ENCODE measurements around the gene PTGER3. TPM values are rescaled to one million over a fixed set of nuclear protein-coding genes. Genes with fewer than 3 reads are reported as not detected.

PTGER3 gene
- polyA plus RNA-seq, 1 of the 3 experiments (the other 2 are of a cell fraction) = 1.9 TPM

DNA sequence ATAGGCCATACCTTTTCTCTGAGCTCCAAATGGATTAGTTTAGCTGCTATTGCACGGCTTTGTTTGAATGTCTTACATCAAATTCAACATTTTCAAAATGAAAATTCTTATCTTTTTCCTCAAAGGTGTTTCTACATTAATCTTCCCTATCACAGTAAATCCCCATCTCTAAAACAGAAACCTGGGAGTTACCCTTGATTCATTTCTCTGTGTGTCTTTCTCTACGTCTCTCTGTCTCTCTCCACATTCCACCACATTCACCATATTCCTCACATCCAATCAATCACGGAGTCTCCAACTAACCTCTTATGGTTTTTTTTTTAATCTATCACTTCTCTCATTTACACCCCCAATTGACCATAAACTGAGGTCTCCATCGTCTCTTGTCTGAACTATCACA is 24.1 kb downstream of the PTGER3 start:
- no peak overlapping the region for H3K4me3 ChIP-seq (ENCODE audit: low read depth in 2 of 2, low read length in 1 of 2)
- no peak overlapping the region for H3K4me2 ChIP-seq
- H3K36me3 ChIP-seq (replicated peaks in 1 of 2; ENCODE audit: control insufficient read depth in 1 of 2, insufficient read depth in 2 of 2, low read length in 1 of 2) = no peaks in the 10 kb centered on the region
- no peak overlapping the region for H2AFZ ChIP-seq (ENCODE audit: low read depth)
- WGBS (ENCODE audit: low lambda C conversion rate) = 63% methylated on average over 4 of the region's 4 CpGs
- ChIA-PET POLR2A (no interaction called here), CTCF (no interaction called here)
- H3K9ac ChIP-seq = no peak overlapping the region
- H3K9me3 ChIP-seq = no peaks in the 10 kb centered on the region
- TF ChIP-seq, protein P1, sequence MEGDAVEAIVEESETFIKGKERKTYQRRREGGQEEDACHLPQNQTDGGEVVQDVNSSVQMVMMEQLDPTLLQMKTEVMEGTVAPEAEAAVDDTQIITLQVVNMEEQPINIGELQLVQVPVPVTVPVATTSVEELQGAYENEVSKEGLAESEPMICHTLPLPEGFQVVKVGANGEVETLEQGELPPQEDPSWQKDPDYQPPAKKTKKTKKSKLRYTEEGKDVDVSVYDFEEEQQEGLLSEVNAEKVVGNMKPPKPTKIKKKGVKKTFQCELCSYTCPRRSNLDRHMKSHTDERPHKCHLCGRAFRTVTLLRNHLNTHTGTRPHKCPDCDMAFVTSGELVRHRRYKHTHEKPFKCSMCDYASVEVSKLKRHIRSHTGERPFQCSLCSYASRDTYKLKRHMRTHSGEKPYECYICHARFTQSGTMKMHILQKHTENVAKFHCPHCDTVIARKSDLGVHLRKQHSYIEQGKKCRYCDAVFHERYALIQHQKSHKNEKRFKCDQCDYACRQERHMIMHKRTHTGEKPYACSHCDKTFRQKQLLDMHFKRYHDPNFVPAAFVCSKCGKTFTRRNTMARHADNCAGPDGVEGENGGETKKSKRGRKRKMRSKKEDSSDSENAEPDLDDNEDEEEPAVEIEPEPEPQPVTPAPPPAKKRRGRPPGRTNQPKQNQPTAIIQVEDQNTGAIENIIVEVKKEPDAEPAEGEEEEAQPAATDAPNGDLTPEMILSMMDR (IDR thresholded peaks at IDR 0.05) = no peak
- TF ChIP-seq YY1 (IDR thresholded peaks at IDR 0.05; ENCODE audit: low read depth) = no peak
- peaks cover 0 to 9% of the 10 kb centered on the region in 2 experiments; a peak in 2 of 4 replicates for H3K4me1 ChIP-seq (ENCODE audit: control insufficient read depth in 1 of 2, insufficient read depth in 2 of 2, low read depth in 1 of 2, low read length in 1 of 2)
- H3F3A ChIP-seq (replicated peaks; ENCODE audit: insufficient read depth) = no peaks in the 10 kb centered on the region
- no peaks in the 10 kb centered on the region for H3K9me2 ChIP-seq
- H3K27me3 ChIP-seq (ENCODE audit: insufficient read depth) = no peaks in the 10 kb centered on the region
- no peaks in the 10 kb centered on the region for H3K79me2 ChIP-seq (ENCODE audit: insufficient read depth)
- H4K20me1 ChIP-seq (ENCODE audit: insufficient read depth) = no peaks in the 10 kb centered on the region
- no peak overlapping the region for H3K27ac ChIP-seq (ENCODE audit: low read depth in 2 of 2, low read length in 1 of 2)
- DNase-seq = no peak

DNA sequence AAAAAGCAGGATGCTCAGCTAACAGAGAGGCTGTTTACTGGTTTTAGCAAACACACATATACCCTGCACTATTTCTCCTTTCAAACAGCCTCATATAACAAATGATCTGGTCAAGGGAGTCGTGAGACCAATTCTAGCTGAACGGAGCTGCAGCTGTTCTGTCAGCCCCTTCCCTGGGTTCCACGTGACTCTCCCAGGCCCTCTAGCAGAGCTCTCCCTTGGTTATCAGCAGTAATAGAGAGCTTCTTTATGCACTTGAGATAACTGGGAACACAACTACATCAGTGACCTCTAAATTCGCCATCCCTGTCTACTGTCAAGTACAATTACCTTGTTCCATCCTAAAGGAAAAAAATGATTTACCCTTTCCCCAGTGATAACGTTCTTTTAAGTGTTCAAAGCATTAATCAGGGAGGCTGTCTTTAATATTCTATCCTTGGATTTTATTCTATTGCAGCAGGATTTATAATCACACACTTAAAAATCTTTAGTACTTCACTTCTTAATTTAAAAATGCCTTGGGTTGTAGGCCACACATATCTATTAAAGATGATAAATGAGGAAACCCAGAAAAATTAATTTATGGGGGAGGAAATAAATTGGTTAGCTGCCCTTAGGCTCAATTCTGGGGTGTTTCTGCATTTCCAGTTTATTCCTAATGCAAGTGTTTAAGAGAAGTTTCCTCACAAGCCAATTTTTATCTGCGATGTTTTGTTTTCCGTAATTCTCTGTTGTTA is 28.2 kb downstream of the PTGER3 start:
- no peaks in the 10 kb centered on the region for H3K9me3 ChIP-seq
- ChIA-PET POLR2A (interaction anchor here (0.6 to 1.0 kb wide), 2 partner anchors 8 to 27 kb away, joined by 3 read pairs; no protein-coding TSS in a partner anchor), CTCF (interaction anchor here (0.9 to 1.9 kb wide), 5 partner anchors 14 to 30 kb away, joined by 3 to 7 read pairs (median 4); partner anchors contain the start of gene PTGER3)
- no peaks in the 10 kb centered on the region for H3F3A ChIP-seq (replicated peaks; ENCODE audit: insufficient read depth)
- peaks cover 0 to 19% of the 10 kb centered on the region in 2 experiments; a peak in 2 of 4 replicates for H3K4me1 ChIP-seq (ENCODE audit: control insufficient read depth in 1 of 2, insufficient read depth in 2 of 2, low read depth in 1 of 2, low read length in 1 of 2)
- no peak overlapping the region for H2AFZ ChIP-seq (ENCODE audit: low read depth)
- H3K4me3 ChIP-seq (ENCODE audit: low read depth in 2 of 2, low read length in 1 of 2) = no peak overlapping the region
- no peaks in the 10 kb centered on the region for H4K20me1 ChIP-seq (ENCODE audit: insufficient read depth)
- H3K4me2 ChIP-seq = no peak overlapping the region
- no peaks in the 10 kb centered on the region for H3K9me2 ChIP-seq
- WGBS (ENCODE audit: low lambda C conversion rate) = 54% methylated on average over 7 of the region's 7 CpGs
- no peaks in the 10 kb centered on the region for H3K36me3 ChIP-seq (replicated peaks in 1 of 2; ENCODE audit: control insufficient read depth in 1 of 2, insufficient read depth in 2 of 2, low read length in 1 of 2)
- peak overlapping the region in 1 of 2 experiments; percentile 74; a peak in 1 of 4 replicates for H3K27ac ChIP-seq (ENCODE audit: low read depth in 2 of 2, low read length in 1 of 2)
- no peaks in the 10 kb centered on the region for H3K79me2 ChIP-seq (ENCODE audit: insufficient read depth)
- DNase-seq = peak; percentile 68
- H3K27me3 ChIP-seq (ENCODE audit: insufficient read depth) = no peaks in the 10 kb centered on the region
- H3K9ac ChIP-seq = no peak overlapping the region
- TF ChIP-seq, protein P2, sequence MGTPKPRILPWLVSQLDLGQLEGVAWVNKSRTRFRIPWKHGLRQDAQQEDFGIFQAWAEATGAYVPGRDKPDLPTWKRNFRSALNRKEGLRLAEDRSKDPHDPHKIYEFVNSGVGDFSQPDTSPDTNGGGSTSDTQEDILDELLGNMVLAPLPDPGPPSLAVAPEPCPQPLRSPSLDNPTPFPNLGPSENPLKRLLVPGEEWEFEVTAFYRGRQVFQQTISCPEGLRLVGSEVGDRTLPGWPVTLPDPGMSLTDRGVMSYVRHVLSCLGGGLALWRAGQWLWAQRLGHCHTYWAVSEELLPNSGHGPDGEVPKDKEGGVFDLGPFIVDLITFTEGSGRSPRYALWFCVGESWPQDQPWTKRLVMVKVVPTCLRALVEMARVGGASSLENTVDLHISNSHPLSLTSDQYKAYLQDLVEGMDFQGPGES (IDR thresholded peaks at IDR 0.05; ENCODE audit: low read depth, low read length) = no peak
- TF ChIP-seq, protein P3, sequence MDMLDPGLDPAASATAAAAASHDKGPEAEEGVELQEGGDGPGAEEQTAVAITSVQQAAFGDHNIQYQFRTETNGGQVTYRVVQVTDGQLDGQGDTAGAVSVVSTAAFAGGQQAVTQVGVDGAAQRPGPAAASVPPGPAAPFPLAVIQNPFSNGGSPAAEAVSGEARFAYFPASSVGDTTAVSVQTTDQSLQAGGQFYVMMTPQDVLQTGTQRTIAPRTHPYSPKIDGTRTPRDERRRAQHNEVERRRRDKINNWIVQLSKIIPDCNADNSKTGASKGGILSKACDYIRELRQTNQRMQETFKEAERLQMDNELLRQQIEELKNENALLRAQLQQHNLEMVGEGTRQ (IDR thresholded peaks at IDR 0.05; ENCODE audit: borderline replicate concordance, low read depth, low read length) = no peak
- TF ChIP-seq RFX5 (IDR thresholded peaks at IDR 0.05; ENCODE audit: low read length) (no peak), GATA2 (CRISPR knock-in tag; IDR thresholded peaks at IDR 0.05) (peak; percentile 83), REST (IDR thresholded peaks at IDR 0.05; ENCODE audit: low read depth, low read length) (no peak), FOXJ3 (CRISPR knock-in tag; IDR thresholded peaks at IDR 0.05) (peak; percentile 62; the same call in 1 of the 2 replicates), SMC3 (IDR thresholded peaks at IDR 0.05; ENCODE audit: low read depth, low read length) (no peak), CHD2 (IDR thresholded peaks at IDR 0.05; ENCODE audit: low read length, partially characterized antibody) (peak; percentile 21), RCOR1 (IDR thresholded peaks at IDR 0.05; ENCODE audit: low read length) (peak; percentile 77), YY1 (IDR thresholded peaks at IDR 0.05; ENCODE audit: low read depth) (no peak), TEAD4 (IDR thresholded peaks at IDR 0.05; ENCODE audit: borderline replicate concordance, insufficient read depth) (no peak)
- TF ChIP-seq, protein P4, sequence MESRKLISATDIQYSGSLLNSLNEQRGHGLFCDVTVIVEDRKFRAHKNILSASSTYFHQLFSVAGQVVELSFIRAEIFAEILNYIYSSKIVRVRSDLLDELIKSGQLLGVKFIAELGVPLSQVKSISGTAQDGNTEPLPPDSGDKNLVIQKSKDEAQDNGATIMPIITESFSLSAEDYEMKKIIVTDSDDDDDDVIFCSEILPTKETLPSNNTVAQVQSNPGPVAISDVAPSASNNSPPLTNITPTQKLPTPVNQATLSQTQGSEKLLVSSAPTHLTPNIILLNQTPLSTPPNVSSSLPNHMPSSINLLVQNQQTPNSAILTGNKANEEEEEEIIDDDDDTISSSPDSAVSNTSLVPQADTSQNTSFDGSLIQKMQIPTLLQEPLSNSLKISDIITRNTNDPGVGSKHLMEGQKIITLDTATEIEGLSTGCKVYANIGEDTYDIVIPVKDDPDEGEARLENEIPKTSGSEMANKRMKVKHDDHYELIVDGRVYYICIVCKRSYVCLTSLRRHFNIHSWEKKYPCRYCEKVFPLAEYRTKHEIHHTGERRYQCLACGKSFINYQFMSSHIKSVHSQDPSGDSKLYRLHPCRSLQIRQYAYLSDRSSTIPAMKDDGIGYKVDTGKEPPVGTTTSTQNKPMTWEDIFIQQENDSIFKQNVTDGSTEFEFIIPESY (IDR thresholded peaks at IDR 0.05; ENCODE audit: borderline replicate concordance, low read depth) = no peak
- TF ChIP-seq, protein P5, sequence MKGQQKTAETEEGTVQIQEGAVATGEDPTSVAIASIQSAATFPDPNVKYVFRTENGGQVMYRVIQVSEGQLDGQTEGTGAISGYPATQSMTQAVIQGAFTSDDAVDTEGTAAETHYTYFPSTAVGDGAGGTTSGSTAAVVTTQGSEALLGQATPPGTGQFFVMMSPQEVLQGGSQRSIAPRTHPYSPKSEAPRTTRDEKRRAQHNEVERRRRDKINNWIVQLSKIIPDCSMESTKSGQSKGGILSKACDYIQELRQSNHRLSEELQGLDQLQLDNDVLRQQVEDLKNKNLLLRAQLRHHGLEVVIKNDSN (IDR thresholded peaks at IDR 0.05; ENCODE audit: borderline replicate concordance, low read depth) = no peak; the same call in 1 of the 2 replicates

Data from SK-N-SH (cell line).